CD8-positive, alpha-beta memory T cell (primary cell): Measurements from ENCODE around the gene OAS3. TPM values are rescaled to one million over a fixed set of nuclear protein-coding genes. Genes with fewer than 3 reads are reported as not detected.
"Not testable (repeated sequence)": the region's sequence is repeated elsewhere in the genome, so short reads cannot be mapped to it uniquely, and the experiment has no call there.

Source experiments
- CTCF ChIA-PET: fragments of 350-600 bp; sonication (Branson Sonifier 250); formaldehyde crosslinking; loops from one replicate; lab custom pipeline; 2021; ENCODE audit warnings: antibody characterized with exemption; lab: Charles Lee
- POLR2A ChIA-PET: fragments of 350-600 bp; sonication (Branson Sonifier 250); formaldehyde crosslinking; loops from one replicate; lab custom pipeline; 2021; ENCODE audit warnings: antibody characterized with exemption; lab: Charles Lee
- DNase-seq, 5 donors: peaks; one replicate each; pipeline versions ENCODE4 v3.0.0 to v3.0.0-alpha.2; 2020 to 2022; ENCODE audit warnings: mixed read lengths in 1 of 5
- H3K27ac ChIP-seq: one replicate; pipeline ENCODE4 v1.7.0; 2013; ENCODE audit warnings: low read depth, mild to moderate bottlenecking, low read length, moderate library complexity
- H3K27me3 ChIP-seq: 2 replicates; pipeline ENCODE4 v1.7.0; 2013; ENCODE audit warnings: low read length, mild to moderate bottlenecking; ENCODE audit not compliant: insufficient read depth, poor library complexity, severe bottlenecking
- H3K36me3 ChIP-seq: 2 replicates; pipeline ENCODE4 v1.7.0; 2013; ENCODE audit warnings: mild to moderate bottlenecking, low read length, moderate library complexity; ENCODE audit not compliant: insufficient read depth
- H3K4me1 ChIP-seq: 2 replicates; pipeline ENCODE4 v1.7.0; 2013; ENCODE audit warnings: mild to moderate bottlenecking, low read length, moderate library complexity; ENCODE audit not compliant: insufficient read depth
- H3K4me3 ChIP-seq: 2 replicates; pipeline ENCODE4 v1.7.0; 2013; ENCODE audit warnings: mild to moderate bottlenecking, low read length
- H3K9me3 ChIP-seq: 2 replicates; pipeline ENCODE4 v1.7.0; 2013; ENCODE audit warnings: mild to moderate bottlenecking, low read length
- H3K27ac Mint-ChIP-seq, 8 donors: one replicate each; pipeline ENCODE4 v1.8.0; 2020 to 2021; ENCODE audit warnings: mixed read lengths in 8 of 8, mild to moderate bottlenecking in 6 of 8, inconsistent platforms in 3 of 8, moderate library complexity in 3 of 8
- H3K27me3 Mint-ChIP-seq, 2 donors: one replicate each; pipeline ENCODE4 v1.8.0; 2020 to 2021; ENCODE audit warnings: mixed read lengths in 2 of 2, mild to moderate bottlenecking in 1 of 2, moderate library complexity in 1 of 2
- H3K36me3 Mint-ChIP-seq, 3 donors: one replicate each; pipeline ENCODE4 v1.8.0; 2020 to 2021; ENCODE audit warnings: mixed read lengths in 3 of 3, inconsistent platforms in 1 of 3, mild to moderate bottlenecking in 1 of 3
- H3K4me1 Mint-ChIP-seq, 3 donors: one replicate each; pipeline ENCODE4 v1.8.0; 2020 to 2021; ENCODE audit warnings: mixed read lengths in 3 of 3, inconsistent platforms in 1 of 3, mild to moderate bottlenecking in 1 of 3
- H3K4me3 Mint-ChIP-seq, 7 donors: one replicate each; pipeline ENCODE4 v1.8.0; 2020 to 2021; ENCODE audit warnings: mixed read lengths in 7 of 7, mild to moderate bottlenecking in 6 of 7, moderate library complexity in 4 of 7, inconsistent platforms in 2 of 7
- H3K9me3 Mint-ChIP-seq, 5 donors: one replicate each; pipeline ENCODE4 v1.8.0; 2020 to 2022; ENCODE audit warnings: mixed read lengths in 5 of 5, mild to moderate bottlenecking in 3 of 5, moderate library complexity in 2 of 5, inconsistent platforms in 1 of 5
- polyA plus RNA-seq: library from polyadenylated mRNA; unstranded; fragments of 300-500 nt; fragmentation: Illumina TruSeq; gene quantifications from one replicate; pipeline ENCODE4 v1.2.3, GENCODE V29; 2021
- total RNA-seq, 2 experiments: library from RNA; stranded (reverse); gene quantifications; one replicate each; pipeline ENCODE4 v1.2.3, GENCODE V29; 2021

The OAS3 gene
- total and polyA plus RNA-seq, 3 experiments from 2014 or later, result 11.2 to 22.0 (median 12.5) TPM

DNA sequence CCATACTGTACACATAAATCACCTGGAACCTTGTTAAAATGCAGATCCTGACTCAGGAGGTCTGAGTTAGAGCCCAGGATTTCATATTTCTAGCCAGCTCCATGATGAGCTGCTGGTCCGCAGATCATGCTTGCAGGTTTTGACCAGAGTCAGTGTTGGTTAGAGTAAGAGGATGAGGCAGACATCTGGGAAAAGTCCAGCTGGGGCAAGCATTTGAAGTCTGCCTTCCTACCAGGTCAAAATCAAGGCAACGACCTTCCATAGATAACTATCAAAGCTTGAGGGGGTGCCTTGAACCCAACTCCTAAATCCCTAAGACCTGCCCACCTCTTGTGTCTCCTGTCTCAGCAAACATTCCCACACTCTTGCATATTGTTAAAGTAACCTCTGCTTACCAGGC is 49.3 kb downstream of the OAS3 start:
- H3K36me3 ChIP-seq, result peaks cover 39% of the 10 kb centered on the region
- no peaks in the 10 kb centered on the region for H3K9me3 ChIP-seq
- Mint-ChIP-seq H3K9me3 (peaks cover 0 to 16% (median 6%) of the 10 kb centered on the region in 5 donors), H3K27ac (peak overlapping the region in 6 of 8 donors; percentile 12 to 82 (median 61)), H3K27me3 (no peaks in the 10 kb centered on the region), H3K4me1 (peaks cover 43 to 64% (median 61%) of the 10 kb centered on the region in 3 donors), H3K36me3 (peaks cover 30 to 84% (median 36%) of the 10 kb centered on the region in 3 donors), H3K4me3 (no peak overlapping the region)
- no peak for DNase-seq
- no peak overlapping the region for H3K27ac ChIP-seq
- no peaks in the 10 kb centered on the region for H3K27me3 ChIP-seq
- POLR2A ChIA-PET, result no interaction called here
- peaks cover 27% of the 10 kb centered on the region for H3K4me1 ChIP-seq
- H3K4me3 ChIP-seq, result no peak overlapping the region
- CTCF ChIA-PET, result interaction anchor here (1.2 to 1.7 kb wide), 2 partner anchors 50 to 187 kb away, joined by 3 to 4 read pairs; no protein-coding TSS in a partner anchor

DNA sequence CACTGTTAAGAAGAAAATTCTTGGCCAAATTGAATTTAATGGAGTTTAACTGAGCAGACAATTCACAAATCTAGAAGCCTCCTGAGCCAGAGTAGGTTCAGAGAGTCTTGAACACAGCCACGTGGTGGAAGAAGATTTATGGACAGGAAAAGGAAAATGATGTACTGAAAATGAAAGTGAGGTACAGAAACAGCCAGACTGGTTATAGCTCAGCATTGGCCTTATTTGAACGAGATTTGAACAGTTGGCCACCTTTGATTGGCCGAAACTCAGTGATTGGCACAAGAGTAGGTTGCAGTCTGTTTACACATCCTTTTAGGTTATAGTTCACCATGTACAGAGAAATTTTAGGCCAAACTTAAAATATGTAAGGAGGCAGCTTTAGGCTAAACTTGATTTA is 50.0 kb downstream of the OAS3 start:
- ChIA-PET POLR2A (no interaction called here), CTCF (interaction anchor here (1.2 to 1.7 kb wide), 2 partner anchors 51 to 187 kb away, joined by 3 to 4 read pairs; no protein-coding TSS in a partner anchor)
- DNase-seq, result no peak
- Histone ChIP-seq H3K4me3 (no peak overlapping the region), H3K9me3 (no peaks in the 10 kb centered on the region), H3K4me1 (peaks cover 26% of the 10 kb centered on the region), H3K27me3 (no peaks in the 10 kb centered on the region), H3K36me3 (peaks cover 39% of the 10 kb centered on the region), H3K27ac (no peak overlapping the region)
- H3K4me1 Mint-ChIP-seq, result peaks cover 41 to 62% (median 54%) of the 10 kb centered on the region in 3 donors
- peaks cover 0 to 12% (median 6%) of the 10 kb centered on the region in 5 donors for H3K9me3 Mint-ChIP-seq
- no peaks in the 10 kb centered on the region for H3K27me3 Mint-ChIP-seq
- H3K27ac Mint-ChIP-seq, result peak overlapping the region in 7 of 8 donors; percentile 22 to 88 (median 73)
- no peak overlapping the region for H3K4me3 Mint-ChIP-seq
- peaks cover 30 to 90% (median 33%) of the 10 kb centered on the region in 3 donors for H3K36me3 Mint-ChIP-seq

GRCh38 chr12:112988823-112989385 is 50.6 kb downstream of the OAS3 start:
- CTCF ChIA-PET, result interaction anchor here (1.5 to 1.7 kb wide), 2 partner anchors 88 to 186 kb away, joined by 4 to 6 read pairs; no protein-coding TSS in a partner anchor
- H3K27me3 Mint-ChIP-seq, H3K27me3 ChIP-seq, POLR2A ChIA-PET, H3K27ac ChIP-seq, H3K4me3 Mint-ChIP-seq, H3K9me3 ChIP-seq, H3K4me3 ChIP-seq, DNase-seq: not testable (repeated sequence)
- Mint-ChIP-seq H3K36me3 (peaks cover 28 to 90% (median 30%) of the 10 kb centered on the region in 3 donors), H3K4me1 (peaks cover 36 to 57% (median 47%) of the 10 kb centered on the region in 3 donors), H3K27ac (peak overlapping the region in 6 of 8 donors; percentile 34 to 88 (median 76)), H3K9me3 (peaks cover 0 to 12% (median 6%) of the 10 kb centered on the region in 5 donors)
- Histone ChIP-seq H3K36me3 (peaks cover 39% of the 10 kb centered on the region), H3K4me1 (peaks cover 21% of the 10 kb centered on the region)

- Mint-ChIP-seq H3K4me3 (no peak overlapping the region), H3K9me3 (peaks cover 0 to 5% (median 4%) of the 10 kb centered on the region in 5 donors), H3K4me1 (peaks cover 32 to 50% (median 40%) of the 10 kb centered on the region in 3 donors), H3K27ac (peak overlapping the region in 4 of 8 donors; percentile 31 to 89 (median 70)), H3K27me3 (no peaks in the 10 kb centered on the region), H3K36me3 (peaks cover 23 to 88% (median 27%) of the 10 kb centered on the region in 3 donors)
- Histone ChIP-seq H3K9me3 (no peaks in the 10 kb centered on the region), H3K27ac (no peak overlapping the region), H3K36me3 (peaks cover 39% of the 10 kb centered on the region), H3K4me3 (no peak overlapping the region), H3K27me3 (no peaks in the 10 kb centered on the region), H3K4me1 (peaks cover 21% of the 10 kb centered on the region)
- no peak for DNase-seq
- CTCF ChIA-PET, result interaction anchor here (1.5 kb wide), 1 partner anchor 89 kb away, joined by 6 read pairs; no protein-coding TSS in a partner anchor
- POLR2A ChIA-PET, result no interaction called here
Observed at GRCh38 chr12:112989806-112990205, 51.5 kb downstream of the OAS3 start.

DNA sequence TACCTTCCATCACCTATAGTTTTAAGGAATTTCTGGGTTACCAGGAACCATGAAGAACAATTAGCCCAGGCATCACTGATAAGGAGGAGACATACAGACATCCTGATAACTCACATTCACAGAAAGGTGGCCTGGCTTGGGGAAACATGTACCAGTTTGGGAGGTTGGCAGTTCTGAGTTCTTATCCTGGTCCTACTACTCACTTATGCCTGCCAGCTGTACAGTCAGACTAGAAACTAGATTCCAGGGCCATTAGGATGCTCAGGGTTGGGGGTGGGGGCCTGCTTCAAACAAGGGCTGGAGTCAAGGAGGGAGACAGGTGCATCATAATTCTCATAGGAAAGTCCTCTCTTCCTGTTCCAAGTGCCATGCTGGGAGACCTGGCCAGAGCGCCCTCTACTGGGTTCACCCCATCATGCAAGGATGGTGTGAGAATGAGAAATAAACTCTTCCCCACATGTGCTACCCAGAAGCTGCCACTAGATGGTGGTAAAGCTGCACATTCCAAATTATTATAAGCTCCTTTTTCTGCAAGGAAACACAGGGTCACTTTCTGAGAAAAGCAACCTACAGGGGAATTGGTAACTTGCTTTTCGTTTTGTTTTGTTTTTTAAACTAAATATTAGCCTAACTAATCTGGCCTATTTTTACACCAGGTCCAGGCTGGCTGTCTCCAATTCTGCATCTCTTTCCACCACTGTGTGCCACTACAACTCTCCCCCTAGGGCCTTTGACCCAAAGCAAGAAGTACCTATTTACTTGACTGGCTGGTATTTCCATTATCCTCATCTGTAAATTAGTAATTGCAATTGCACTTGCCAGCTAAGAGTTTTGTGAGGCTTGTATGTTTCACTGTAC is 54.5 kb downstream of the OAS3 start:
- H3K36me3 ChIP-seq, result peaks cover 56% of the 10 kb centered on the region
- H3K4me1 ChIP-seq, result peaks cover 5% of the 10 kb centered on the region
- no peaks in the 10 kb centered on the region for H3K27me3 Mint-ChIP-seq
- H3K4me3 ChIP-seq, result no peak overlapping the region
- CTCF ChIA-PET, result interaction anchor here (0.6 to 4.4 kb wide), 28 partner anchors 8 to 181 kb away, joined by 3 to 37 read pairs (median 4); partner anchors contain the start of genes OAS1 and OAS2
- peaks cover 34 to 94% (median 41%) of the 10 kb centered on the region in 3 donors for H3K36me3 Mint-ChIP-seq
- no peak overlapping the region for H3K4me3 Mint-ChIP-seq
- peak overlapping the region in 6 of 8 donors; percentile 43 to 87 (median 50) for H3K27ac Mint-ChIP-seq
- H3K27ac ChIP-seq, result no peak overlapping the region
- H3K27me3 ChIP-seq, result no peaks in the 10 kb centered on the region
- DNase-seq, result peak; percentile 14 to 63 (median 21)
- H3K9me3 ChIP-seq, result no peaks in the 10 kb centered on the region
- peaks cover 15 to 22% (median 20%) of the 10 kb centered on the region in 3 donors for H3K4me1 Mint-ChIP-seq
- H3K9me3 Mint-ChIP-seq, result no peaks in the 10 kb centered on the region
- POLR2A ChIA-PET, result interaction anchor here (1.7 kb wide), 1 partner anchor 15 kb away, joined by 9 read pairs; the partner anchor contains the start of gene OAS2

GRCh38 chr12:112995008-112995407 is 56.7 kb downstream of the OAS3 start:
- no peak for DNase-seq
- H3K4me1 ChIP-seq, result no peaks in the 10 kb centered on the region
- no peaks in the 10 kb centered on the region for H3K27me3 Mint-ChIP-seq
- no peak overlapping the region for H3K4me3 Mint-ChIP-seq
- H3K9me3 ChIP-seq, result no peaks in the 10 kb centered on the region
- ChIA-PET POLR2A (no interaction called here), CTCF (no interaction called here)
- H3K27ac Mint-ChIP-seq, result peak overlapping the region in 1 of 8 donors; percentile 1
- H3K36me3 ChIP-seq, result peaks cover 58% of the 10 kb centered on the region
- no peak overlapping the region for H3K4me3 ChIP-seq
- H3K9me3 Mint-ChIP-seq, result no peaks in the 10 kb centered on the region
- H3K36me3 Mint-ChIP-seq, result peaks cover 44 to 94% (median 52%) of the 10 kb centered on the region in 3 donors
- peaks cover 4 to 10% (median 8%) of the 10 kb centered on the region in 3 donors for H3K4me1 Mint-ChIP-seq
- H3K27me3 ChIP-seq, result no peaks in the 10 kb centered on the region
- no peak overlapping the region for H3K27ac ChIP-seq

- H3K27ac Mint-ChIP-seq, result peak overlapping the region in 2 of 8 donors; percentile 9 to 16
- H3K4me3 ChIP-seq, result no peak overlapping the region
- H3K27me3 ChIP-seq, result no peaks in the 10 kb centered on the region
- H3K27ac ChIP-seq, result no peak overlapping the region
- no peaks in the 10 kb centered on the region for H3K27me3 Mint-ChIP-seq
- peaks cover 4 to 8% (median 8%) of the 10 kb centered on the region in 3 donors for H3K4me1 Mint-ChIP-seq
- no peaks in the 10 kb centered on the region for H3K9me3 ChIP-seq
- ChIA-PET POLR2A (no interaction called here), CTCF (interaction anchor here (1.3 kb wide), 1 partner anchor 18 kb away, joined by 3 read pairs; the partner anchor contains the start of gene OAS2)
- no peaks in the 10 kb centered on the region for H3K9me3 Mint-ChIP-seq
- H3K4me1 ChIP-seq, result no peaks in the 10 kb centered on the region
- no peak for DNase-seq
- peak overlapping the region in 1 of 7 donors; percentile 55 for H3K4me3 Mint-ChIP-seq
- H3K36me3 ChIP-seq, result peaks cover 59% of the 10 kb centered on the region
- peaks cover 42 to 92% (median 53%) of the 10 kb centered on the region in 3 donors for H3K36me3 Mint-ChIP-seq
Observed at GRCh38 chr12:112996501-112996900, 58.2 kb downstream of the OAS3 start.
